Upper lobe of left lung (tissue), 4 donors: Measurements from ENCODE around the gene KRT34.

Source experiments
- CTCF ChIP-seq, 6 experiments: fragments of 450-650 bp in 4 of 6; fragments of 200-600 bp in 2 of 6; sonication (generic) in 2 of 6; IDR thresholded peaks; one replicate each; pipeline ENCODE4 v1.5.1; 2016 to 2019; ENCODE audit warnings: antibody characterized with exemption in 6 of 6
- POLR2A ChIP-seq, 4 donors: fragments of 450-650 bp; IDR thresholded peaks; one replicate each; pipeline ENCODE4 v1.5.1; 2016 to 2017; ENCODE audit warnings: antibody characterized with exemption in 4 of 4, mild to moderate bottlenecking in 2 of 4

- no peak for TF ChIP-seq POLR2A (IDR thresholded peaks at IDR 0.05)
- TF ChIP-seq CTCF (IDR thresholded peaks at IDR 0.05) = no peak
Measured at GRCh38 chr17:41338961-41339485, 43.1 kb downstream of the KRT34 start.
